PFSK-1 (cell line): Measurements from ENCODE around the gene AUH.

ENCODE experiments used
- FOXP2 ChIP-seq: optimal IDR thresholded peaks from 2 replicates; pipeline ENCODE3; 2011; ENCODE audit warnings: borderline replicate concordance, control low read depth, inconsistent platforms; ENCODE audit not compliant: insufficient read depth; ENCODE audit errors: extremely low read length, extremely low read depth
- POLR2AphosphoS5 ChIP-seq: IDR thresholded peaks from 2 replicates; pipeline ENCODE4 v1.6.1; 2012; ENCODE audit warnings: low read depth, mild to moderate bottlenecking, control low read depth, low read length, moderate library complexity
- SIN3A ChIP-seq: IDR thresholded peaks from 2 replicates; pipeline ENCODE4 v1.6.1; 2012; ENCODE audit warnings: mild to moderate bottlenecking, low read length, moderate library complexity, borderline replicate concordance; ENCODE audit not compliant: insufficient read depth
- TAF1 ChIP-seq: IDR thresholded peaks from 2 replicates; pipeline ENCODE4 v1.6.1; 2012; ENCODE audit warnings: low read length, control low read depth, borderline replicate concordance; ENCODE audit not compliant: insufficient read depth
- TF ChIP-seq, protein P1 (sequence below), 2 experiments: IDR thresholded peaks; 2 replicates each; pipeline versions ENCODE4 v1.6.1 to v1.8.0; 2011 to 2012; ENCODE audit warnings: low read depth in 2 of 2, low read length in 2 of 2, control low read depth in 1 of 2, inconsistent platforms in 1 of 2, mild to moderate bottlenecking in 1 of 2, moderate library complexity in 1 of 2; ENCODE audit not compliant: insufficient read depth in 1 of 2

The AUH gene

GRCh38 chr9:91349115-91349555 lies 12.6 kb downstream of the AUH start:
- TF ChIP-seq FOXP2 = no peak
- TF ChIP-seq POLR2AphosphoS5 = no peak
- TF ChIP-seq, protein P1, sequence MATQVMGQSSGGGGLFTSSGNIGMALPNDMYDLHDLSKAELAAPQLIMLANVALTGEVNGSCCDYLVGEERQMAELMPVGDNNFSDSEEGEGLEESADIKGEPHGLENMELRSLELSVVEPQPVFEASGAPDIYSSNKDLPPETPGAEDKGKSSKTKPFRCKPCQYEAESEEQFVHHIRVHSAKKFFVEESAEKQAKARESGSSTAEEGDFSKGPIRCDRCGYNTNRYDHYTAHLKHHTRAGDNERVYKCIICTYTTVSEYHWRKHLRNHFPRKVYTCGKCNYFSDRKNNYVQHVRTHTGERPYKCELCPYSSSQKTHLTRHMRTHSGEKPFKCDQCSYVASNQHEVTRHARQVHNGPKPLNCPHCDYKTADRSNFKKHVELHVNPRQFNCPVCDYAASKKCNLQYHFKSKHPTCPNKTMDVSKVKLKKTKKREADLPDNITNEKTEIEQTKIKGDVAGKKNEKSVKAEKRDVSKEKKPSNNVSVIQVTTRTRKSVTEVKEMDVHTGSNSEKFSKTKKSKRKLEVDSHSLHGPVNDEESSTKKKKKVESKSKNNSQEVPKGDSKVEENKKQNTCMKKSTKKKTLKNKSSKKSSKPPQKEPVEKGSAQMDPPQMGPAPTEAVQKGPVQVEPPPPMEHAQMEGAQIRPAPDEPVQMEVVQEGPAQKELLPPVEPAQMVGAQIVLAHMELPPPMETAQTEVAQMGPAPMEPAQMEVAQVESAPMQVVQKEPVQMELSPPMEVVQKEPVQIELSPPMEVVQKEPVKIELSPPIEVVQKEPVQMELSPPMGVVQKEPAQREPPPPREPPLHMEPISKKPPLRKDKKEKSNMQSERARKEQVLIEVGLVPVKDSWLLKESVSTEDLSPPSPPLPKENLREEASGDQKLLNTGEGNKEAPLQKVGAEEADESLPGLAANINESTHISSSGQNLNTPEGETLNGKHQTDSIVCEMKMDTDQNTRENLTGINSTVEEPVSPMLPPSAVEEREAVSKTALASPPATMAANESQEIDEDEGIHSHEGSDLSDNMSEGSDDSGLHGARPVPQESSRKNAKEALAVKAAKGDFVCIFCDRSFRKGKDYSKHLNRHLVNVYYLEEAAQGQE (IDR thresholded peaks at IDR 0.05; ENCODE audit: insufficient read depth in 1 of 2, low read depth in 2 of 2, low read length in 2 of 2) = no peak
- TF ChIP-seq TAF1 = no peak
- TF ChIP-seq SIN3A = no peak

GRCh38 chr9:91348191-91348807 lies 13.4 kb downstream of the AUH start:
- TF ChIP-seq POLR2AphosphoS5 = no peak
- TF ChIP-seq FOXP2 = no peak
- no peak for TF ChIP-seq SIN3A
- no peak for TF ChIP-seq TAF1
- TF ChIP-seq, protein P1 (IDR thresholded peaks at IDR 0.05; ENCODE audit: insufficient read depth in 1 of 2, low read depth in 2 of 2, low read length in 2 of 2) = no peak

DNA sequence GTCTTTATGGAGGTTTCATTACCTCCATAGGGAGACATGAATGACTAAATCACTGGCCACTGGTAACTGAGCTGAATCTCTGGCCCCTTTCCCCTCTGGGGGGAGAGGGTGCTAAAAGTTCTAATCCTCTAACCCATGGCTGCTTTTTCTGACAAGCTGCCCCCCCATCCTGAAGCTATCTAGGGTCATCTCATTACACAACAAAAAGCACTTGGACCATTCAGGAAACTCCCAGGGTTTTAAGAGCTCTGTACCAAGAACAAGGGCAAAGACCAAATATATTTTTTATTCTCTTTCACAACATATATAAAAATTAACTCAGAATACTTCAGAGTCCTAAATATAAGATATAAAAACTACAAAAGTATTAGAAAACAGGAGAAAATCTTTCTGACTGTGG lies 14.3 kb downstream of the AUH start:
- no peak for TF ChIP-seq SIN3A
- TF ChIP-seq, protein P1 (IDR thresholded peaks at IDR 0.05; ENCODE audit: insufficient read depth in 1 of 2, low read depth in 2 of 2, low read length in 2 of 2) = no peak
- no peak for TF ChIP-seq POLR2AphosphoS5
- no peak for TF ChIP-seq TAF1
- TF ChIP-seq FOXP2 = no peak

DNA sequence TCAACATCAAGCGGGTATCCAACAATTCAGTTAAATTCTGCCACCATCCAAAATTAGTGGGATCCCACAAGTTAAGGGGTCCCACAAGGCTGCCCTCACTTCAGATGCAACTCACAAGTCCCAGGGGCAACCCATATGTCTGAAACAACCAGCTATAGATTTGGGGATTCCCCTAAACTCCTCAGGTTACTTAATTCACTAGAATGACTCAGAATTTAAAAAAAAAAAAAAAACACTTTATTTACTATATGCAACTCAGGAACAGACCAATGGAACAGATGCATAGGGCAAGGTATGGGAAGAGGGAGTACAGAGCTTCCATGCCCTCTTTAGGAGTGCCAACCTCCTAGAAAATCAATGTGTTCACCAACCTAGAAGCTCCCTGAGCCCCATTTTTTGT lies 15.1 kb downstream of the AUH start:
- no peak for TF ChIP-seq POLR2AphosphoS5
- TF ChIP-seq, protein P1 (IDR thresholded peaks at IDR 0.05; ENCODE audit: insufficient read depth in 1 of 2, low read depth in 2 of 2, low read length in 2 of 2) = no peak
- TF ChIP-seq SIN3A = no peak
- no peak for TF ChIP-seq TAF1
- TF ChIP-seq FOXP2 = no peak
